MCF 10A (cell line): Measurements from ENCODE around the gene HDLBP. TPM values are rescaled to one million over a fixed set of nuclear protein-coding genes. Genes with fewer than 3 reads are reported as not detected.

Source experiments
- BruUV-seq: library from RNA; stranded (reverse); fragments of 400-500 nt; replicated peaks from 2 replicates; lab custom pipeline; 2021; lab: Mats Ljungman, UMichigan
- CTCF ChIA-PET: fragments of 300-600 bp; sonication (Branson Sonifier 250); formaldehyde crosslinking; extraction: SDS; loops from one replicate; lab custom pipeline; 2021; ENCODE audit warnings: antibody characterized with exemption, inconsistent platforms; lab: Yijun Ruan, JAX
- POLR2A ChIA-PET: fragments of 300-600, 350-650 bp; sonication (Branson Sonifier 250); formaldehyde crosslinking; extraction: SDS; loops from one replicate; lab custom pipeline; 2020; ENCODE audit warnings: antibody characterized with exemption, inconsistent platforms; lab: Yijun Ruan, JAX
- DNase-seq: peaks from one replicate; pipeline ENCODE4 v3.0.0-alpha.2; 2018; ENCODE audit not compliant: unreplicated experiment
- H3K27ac Mint-ChIP-seq: one replicate; pipeline ENCODE4 v1.8.0; 2022; ENCODE audit warnings: mild to moderate bottlenecking, low read depth, mixed read lengths; ENCODE audit not compliant: unreplicated experiment
- H3K27me3 Mint-ChIP-seq: one replicate; pipeline ENCODE4 v1.8.0; 2022; ENCODE audit warnings: mixed read lengths; ENCODE audit not compliant: insufficient read depth, unreplicated experiment
- H3K36me3 Mint-ChIP-seq: one replicate; pipeline ENCODE4 v1.8.0; 2022; ENCODE audit warnings: mild to moderate bottlenecking, moderate library complexity, mixed read lengths; ENCODE audit not compliant: insufficient read depth, unreplicated experiment
- H3K4me1 Mint-ChIP-seq: one replicate; pipeline ENCODE4 v1.8.0; 2022; ENCODE audit warnings: mixed read lengths; ENCODE audit not compliant: insufficient read depth, unreplicated experiment
- H3K4me3 Mint-ChIP-seq: one replicate; pipeline ENCODE4 v1.8.0; 2022; ENCODE audit warnings: mild to moderate bottlenecking, moderate library complexity, mixed read lengths; ENCODE audit not compliant: unreplicated experiment
- H3K9me3 Mint-ChIP-seq: one replicate; pipeline ENCODE4 v1.8.0; 2022; ENCODE audit warnings: mixed read lengths; ENCODE audit not compliant: unreplicated experiment
- intact Hi-C: fragments of 100-400 bp; cut with micrococcal nuclease; formaldehyde crosslinking; loops from 2 replicates; pipeline ENCODE4 v1.14.1; 2022
- total RNA-seq: library from RNA; stranded (reverse); gene quantifications from 2 replicates; pipeline ENCODE4 v1.2.3, GENCODE V29; 2022
- TF ChIP-seq, protein P1 (sequence below): fragments of 200-600 bp; IDR thresholded peaks from one replicate; pipeline ENCODE4 v1.8.0; 2022; ENCODE audit warnings: antibody characterized with exemption, mild to moderate bottlenecking; ENCODE audit not compliant: unreplicated experiment

The HDLBP gene
- total RNA-seq, 1 experiment from 2014 or later: 670 TPM

- ChIA-PET CTCF (interaction anchor here (0.9 to 1.0 kb wide), 3 partner anchors 10 to 34 kb away, joined by 3 read pairs; no protein-coding TSS in a partner anchor), POLR2A (interaction anchor here (2.8 to 4.8 kb wide), 2 partner anchors 9 to 12 kb away, joined by 11 to 35 read pairs; partner anchors contain the start of genes HDLBP and SEPTIN2)
- no peak for DNase-seq
- no TSS peak for BruUV-seq
- intact Hi-C loops: no loop called here
- Mint-ChIP-seq H3K27me3 (no peaks in the 10 kb centered on the region), H3K27ac (no peak overlapping the region), H3K9me3 (no peaks in the 10 kb centered on the region), H3K36me3 (peaks cover 24% of the 10 kb centered on the region), H3K4me1 (peaks cover 22% of the 10 kb centered on the region), H3K4me3 (no peak overlapping the region)
- TF ChIP-seq, protein P1, sequence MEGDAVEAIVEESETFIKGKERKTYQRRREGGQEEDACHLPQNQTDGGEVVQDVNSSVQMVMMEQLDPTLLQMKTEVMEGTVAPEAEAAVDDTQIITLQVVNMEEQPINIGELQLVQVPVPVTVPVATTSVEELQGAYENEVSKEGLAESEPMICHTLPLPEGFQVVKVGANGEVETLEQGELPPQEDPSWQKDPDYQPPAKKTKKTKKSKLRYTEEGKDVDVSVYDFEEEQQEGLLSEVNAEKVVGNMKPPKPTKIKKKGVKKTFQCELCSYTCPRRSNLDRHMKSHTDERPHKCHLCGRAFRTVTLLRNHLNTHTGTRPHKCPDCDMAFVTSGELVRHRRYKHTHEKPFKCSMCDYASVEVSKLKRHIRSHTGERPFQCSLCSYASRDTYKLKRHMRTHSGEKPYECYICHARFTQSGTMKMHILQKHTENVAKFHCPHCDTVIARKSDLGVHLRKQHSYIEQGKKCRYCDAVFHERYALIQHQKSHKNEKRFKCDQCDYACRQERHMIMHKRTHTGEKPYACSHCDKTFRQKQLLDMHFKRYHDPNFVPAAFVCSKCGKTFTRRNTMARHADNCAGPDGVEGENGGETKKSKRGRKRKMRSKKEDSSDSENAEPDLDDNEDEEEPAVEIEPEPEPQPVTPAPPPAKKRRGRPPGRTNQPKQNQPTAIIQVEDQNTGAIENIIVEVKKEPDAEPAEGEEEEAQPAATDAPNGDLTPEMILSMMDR: no peak
These were observed 13.4 kb downstream of the HDLBP start for GRCh38 chr2:241302083-241302482.

DNA sequence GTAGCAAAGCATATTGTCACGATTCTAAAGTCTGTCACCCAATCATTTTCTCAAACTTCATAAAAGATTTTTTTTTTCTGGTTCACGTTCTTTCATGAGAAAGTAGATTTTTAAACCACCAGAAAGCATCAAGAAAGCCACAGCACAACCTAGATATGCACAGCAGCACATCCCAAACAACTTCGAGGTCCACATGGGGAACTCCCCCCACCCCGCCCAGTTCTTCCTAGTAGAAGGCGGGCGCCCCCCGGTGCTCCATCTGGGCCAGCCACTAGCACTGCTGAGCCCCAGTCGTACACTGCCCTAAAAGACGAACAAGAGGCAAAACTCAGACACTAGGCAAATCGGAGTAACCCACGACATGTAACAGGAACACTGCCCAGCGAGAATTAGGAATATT lies 15.5 kb downstream of the HDLBP start:
- Mint-ChIP-seq H3K27me3 (no peaks in the 10 kb centered on the region), H3K36me3 (peaks cover 15% of the 10 kb centered on the region), H3K4me3 (no peak overlapping the region), H3K9me3 (no peaks in the 10 kb centered on the region), H3K4me1 (peaks cover 22% of the 10 kb centered on the region), H3K27ac (no peak overlapping the region)
- ChIA-PET POLR2A (interaction anchor here (1.3 to 4.8 kb wide), 2 partner anchors 10 to 14 kb away, joined by 3 to 35 read pairs; partner anchors contain the start of genes HDLBP and SEPTIN2), CTCF (no interaction called here)
- BruUV-seq: no TSS peak
- intact Hi-C loops: no loop called here
- TF ChIP-seq, protein P1: no peak
- no peak for DNase-seq

DNA sequence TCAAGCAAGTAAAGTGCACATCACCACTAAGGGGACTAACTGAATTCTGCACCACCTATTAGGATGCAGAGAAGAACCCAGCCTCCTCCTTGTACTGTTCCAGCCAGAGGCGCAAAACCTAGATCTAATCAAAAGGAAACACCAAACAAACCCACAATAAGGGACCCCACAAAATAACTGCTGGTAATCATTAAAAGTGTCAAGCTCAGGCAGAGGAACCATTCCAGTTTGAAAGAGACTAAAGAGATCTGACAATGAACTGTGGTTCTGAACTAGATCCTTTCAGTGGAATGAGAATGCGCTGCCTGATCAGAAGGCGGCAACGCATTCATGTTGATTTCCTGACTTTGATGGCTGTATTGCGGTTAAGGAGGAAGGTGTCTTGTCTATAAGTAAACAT lies 16.8 kb downstream of the HDLBP start:
- no peak for DNase-seq
- Mint-ChIP-seq H3K9me3 (no peaks in the 10 kb centered on the region), H3K27ac (peak overlapping the region; percentile 19), H3K4me3 (no peak overlapping the region), H3K4me1 (peaks cover 22% of the 10 kb centered on the region), H3K27me3 (no peaks in the 10 kb centered on the region), H3K36me3 (peaks cover 15% of the 10 kb centered on the region)
- CTCF ChIA-PET: no interaction called here
- POLR2A ChIA-PET: interaction anchor here (0.7 to 13.4 kb wide), 3 partner anchors 11 to 45 kb away, joined by 4 to 263 read pairs (median 9); partner anchors contain the start of genes HDLBP and SEPTIN2
- TF ChIP-seq, protein P1: no peak
- no TSS peak for BruUV-seq
- intact Hi-C loops: no loop called here

- no TSS peak for BruUV-seq
These were observed 18.7 kb downstream of the HDLBP start for GRCh38 chr2:241296767-241297166.

More at GRCh38 chr2:241296767-241297166, 18.7 kb downstream of the HDLBP start:
- ChIA-PET POLR2A (interaction anchor here (1.2 to 13.4 kb wide), 2 partner anchors 10 to 19 kb away, joined by 3 to 263 read pairs; partner anchors contain the start of genes HDLBP and SEPTIN2), CTCF (interaction anchor here (0.6 to 1.4 kb wide), 2 partner anchors 18 to 22 kb away, joined by 3 to 4 read pairs; no protein-coding TSS in a partner anchor)
- H3K27ac Mint-ChIP-seq: no peak overlapping the region
- no peaks in the 10 kb centered on the region for H3K9me3 Mint-ChIP-seq
- intact Hi-C loops: no loop called here
- no peak for DNase-seq
- H3K4me1 Mint-ChIP-seq: peaks cover 22% of the 10 kb centered on the region
- no peaks in the 10 kb centered on the region for H3K27me3 Mint-ChIP-seq
- no peak overlapping the region for H3K4me3 Mint-ChIP-seq
- H3K36me3 Mint-ChIP-seq: peaks cover 15% of the 10 kb centered on the region
- TF ChIP-seq, protein P1: no peak
